HepG2 (cell line): ENCODE measurements around the gene CGB3. TPM values are rescaled to one million over a fixed set of nuclear protein-coding genes. Genes with fewer than 3 reads are reported as not detected.

Experiments used
- FOXK1 ChIP-seq: sonication (generic); formaldehyde crosslinking; IDR thresholded peaks from 2 replicates; pipeline ENCODE4 v1.4.0; 2020; ENCODE audit warnings: low read depth, missing genetic modification reagents, borderline replicate concordance
- HNRNPLL ChIP-seq: fragments of 200-400 bp; formaldehyde crosslinking; IDR thresholded peaks from 2 replicates; pipeline ENCODE4 v1.6.1; 2017; ENCODE audit warnings: mild to moderate bottlenecking, low read depth, low read length; ENCODE audit not compliant: poor library complexity, severe bottlenecking
- ZNF224 ChIP-seq: sonication (generic); formaldehyde crosslinking; IDR thresholded peaks from 2 replicates; pipeline ENCODE4 v1.5.0; 2020; ENCODE audit warnings: mild to moderate bottlenecking, missing genetic modification reagents
- ZSCAN22 ChIP-seq: sonication (generic); formaldehyde crosslinking; IDR thresholded peaks from 2 replicates; pipeline ENCODE4 v1.4.0; 2020; ENCODE audit warnings: mild to moderate bottlenecking, missing genetic modification reagents
- ZSCAN25 ChIP-seq: sonication (generic); formaldehyde crosslinking; IDR thresholded peaks from 2 replicates; pipeline ENCODE4 v1.8.0; 2022; ENCODE audit warnings: mild to moderate bottlenecking, missing genetic modification reagents
- polyA plus RNA-seq, 8 experiments: library from polyadenylated mRNA; depleted of rRNA in 3 of 8; stranded (reverse) in 7 of 8; unstranded in 1 of 8; fragments of >200 nt; fragmentation: Illumina TruSeq in 4 of 8; extraction: Trizol in 4 of 8; gene quantifications; 2 replicates each; pipeline versions ENCODE4 v1.2.1 to v1.2.3, GENCODE V29; 2011 to 2016; ENCODE audit warnings: low read depth in 4 of 8, missing spikeins in 1 of 8, mixed read lengths in 1 of 8; ENCODE audit not compliant: insufficient read depth in 1 of 8
- total RNA-seq, 5 experiments: library from RNA; depleted of rRNA; stranded (reverse); fragments of >200 nt; fragmentation: Illumina TruSeq; extraction: Trizol; gene quantifications; 2 replicates each; pipeline ENCODE4 v1.2.3, GENCODE V29; 2016; ENCODE audit warnings: low read depth in 1 of 5
- TF ChIP-seq, protein P1 (sequence below): sonication (generic); formaldehyde crosslinking; IDR thresholded peaks from 2 replicates; pipeline ENCODE4 v1.8.1; 2023; ENCODE audit warnings: missing genetic modification reagents, mild to moderate bottlenecking, borderline replicate concordance
- TF ChIP-seq, protein P2 (sequence below): sonication (generic); formaldehyde crosslinking; conservative IDR thresholded peaks from 2 replicates; pipeline ENCODE4 v1.8.0; 2022; ENCODE audit warnings: mild to moderate bottlenecking, moderate library complexity, missing genetic modification reagents
- TF ChIP-seq, protein P3 (sequence below): sonication (generic); formaldehyde crosslinking; IDR thresholded peaks from 2 replicates; pipeline ENCODE4 v1.4.0; 2020; ENCODE audit warnings: mild to moderate bottlenecking, missing genetic modification reagents
- TF ChIP-seq, protein P4 (sequence below): sonication (generic); formaldehyde crosslinking; IDR thresholded peaks from 2 replicates; pipeline ENCODE4 v1.4.0; 2020; ENCODE audit warnings: mild to moderate bottlenecking, missing genetic modification reagents
- TF ChIP-seq, protein P5 (sequence below): sonication (generic); formaldehyde crosslinking; IDR thresholded peaks from 2 replicates; pipeline ENCODE4 v1.5.0; 2020; ENCODE audit warnings: mild to moderate bottlenecking, missing genetic modification reagents, moderate library complexity

Gene CGB3
- total and polyA plus RNA-seq, 2 of the 13 experiments (the other 11 are each of a cell fraction or from before 2014, with no cell fraction given): not detected

DNA sequence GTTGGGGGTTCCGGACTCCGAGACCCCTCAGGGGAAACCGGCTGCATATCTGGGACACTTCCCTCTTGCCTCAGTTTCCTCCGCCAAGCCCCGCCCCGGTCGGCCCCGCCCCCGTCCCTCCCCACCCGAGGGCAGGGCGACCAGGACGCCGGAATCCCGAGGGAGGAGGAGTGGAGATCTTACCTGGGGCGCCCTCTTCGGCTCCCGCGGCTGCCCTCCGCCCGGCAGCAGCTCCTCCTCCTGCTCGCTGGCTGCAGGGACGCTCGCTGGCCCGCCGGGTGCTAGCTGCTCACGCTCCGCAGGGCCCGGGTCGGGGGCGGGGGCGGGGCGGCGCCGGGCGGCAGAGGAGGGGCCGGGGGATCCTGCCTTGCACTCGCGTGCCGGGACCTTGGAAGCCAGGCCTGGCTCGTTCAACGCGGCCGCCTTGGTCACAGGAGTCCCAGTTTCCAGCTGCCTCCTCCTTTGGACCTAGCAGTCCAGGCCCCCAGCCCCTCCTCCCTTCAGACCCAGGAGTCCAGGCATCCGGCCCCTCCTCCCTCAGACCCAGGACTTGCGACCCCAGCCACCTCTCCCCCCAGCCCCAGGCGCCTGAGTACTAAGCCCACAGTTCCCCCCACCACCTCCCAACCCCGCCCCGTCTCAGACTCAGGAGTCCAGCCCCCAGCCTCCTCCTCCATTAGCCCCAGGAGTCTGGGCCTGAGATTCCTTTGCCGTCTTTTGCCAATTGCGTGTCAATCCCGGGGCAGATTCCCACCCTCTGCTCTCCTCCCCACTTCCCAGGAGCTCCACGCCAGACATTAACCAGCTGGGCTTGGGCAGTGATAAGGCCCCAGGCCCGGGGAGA lies 40.9 kb upstream of the CGB3 start, which contains the start of gene NTF4 (continued):
- TF ChIP-seq, protein P1, sequence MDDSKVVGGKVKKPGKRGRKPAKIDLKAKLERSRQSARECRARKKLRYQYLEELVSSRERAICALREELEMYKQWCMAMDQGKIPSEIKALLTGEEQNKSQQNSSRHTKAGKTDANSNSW (CRISPR knock-in tag): no peak
- TF ChIP-seq FOXK1 (CRISPR knock-in tag) (no peak), ZSCAN25 (CRISPR knock-in tag) (no peak), ZNF224 (CRISPR knock-in tag) (no peak), HNRNPLL (peak; percentile 4), ZSCAN22 (0 out of 2 replicates have a peak, but pooled peaks have one; percentile 5)
- TF ChIP-seq, protein P2, sequence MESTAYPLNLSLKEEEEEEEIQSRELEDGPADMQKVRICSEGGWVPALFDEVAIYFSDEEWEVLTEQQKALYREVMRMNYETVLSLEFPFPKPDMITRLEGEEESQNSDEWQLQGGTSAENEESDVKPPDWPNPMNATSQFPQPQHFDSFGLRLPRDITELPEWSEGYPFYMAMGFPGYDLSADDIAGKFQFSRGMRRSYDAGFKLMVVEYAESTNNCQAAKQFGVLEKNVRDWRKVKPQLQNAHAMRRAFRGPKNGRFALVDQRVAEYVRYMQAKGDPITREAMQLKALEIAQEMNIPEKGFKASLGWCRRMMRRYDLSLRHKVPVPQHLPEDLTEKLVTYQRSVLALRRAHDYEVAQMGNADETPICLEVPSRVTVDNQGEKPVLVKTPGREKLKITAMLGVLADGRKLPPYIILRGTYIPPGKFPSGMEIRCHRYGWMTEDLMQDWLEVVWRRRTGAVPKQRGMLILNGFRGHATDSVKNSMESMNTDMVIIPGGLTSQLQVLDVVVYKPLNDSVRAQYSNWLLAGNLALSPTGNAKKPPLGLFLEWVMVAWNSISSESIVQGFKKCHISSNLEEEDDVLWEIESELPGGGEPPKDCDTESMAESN (CRISPR knock-in tag): 0 out of 2 replicates have a peak, but pooled peaks have one; percentile 19
- TF ChIP-seq, protein P3, sequence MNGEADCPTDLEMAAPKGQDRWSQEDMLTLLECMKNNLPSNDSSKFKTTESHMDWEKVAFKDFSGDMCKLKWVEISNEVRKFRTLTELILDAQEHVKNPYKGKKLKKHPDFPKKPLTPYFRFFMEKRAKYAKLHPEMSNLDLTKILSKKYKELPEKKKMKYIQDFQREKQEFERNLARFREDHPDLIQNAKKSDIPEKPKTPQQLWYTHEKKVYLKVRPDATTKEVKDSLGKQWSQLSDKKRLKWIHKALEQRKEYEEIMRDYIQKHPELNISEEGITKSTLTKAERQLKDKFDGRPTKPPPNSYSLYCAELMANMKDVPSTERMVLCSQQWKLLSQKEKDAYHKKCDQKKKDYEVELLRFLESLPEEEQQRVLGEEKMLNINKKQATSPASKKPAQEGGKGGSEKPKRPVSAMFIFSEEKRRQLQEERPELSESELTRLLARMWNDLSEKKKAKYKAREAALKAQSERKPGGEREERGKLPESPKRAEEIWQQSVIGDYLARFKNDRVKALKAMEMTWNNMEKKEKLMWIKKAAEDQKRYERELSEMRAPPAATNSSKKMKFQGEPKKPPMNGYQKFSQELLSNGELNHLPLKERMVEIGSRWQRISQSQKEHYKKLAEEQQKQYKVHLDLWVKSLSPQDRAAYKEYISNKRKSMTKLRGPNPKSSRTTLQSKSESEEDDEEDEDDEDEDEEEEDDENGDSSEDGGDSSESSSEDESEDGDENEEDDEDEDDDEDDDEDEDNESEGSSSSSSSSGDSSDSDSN (CRISPR knock-in tag): peak; percentile 51; the same call in 1 of the 2 replicates
- TF ChIP-seq, protein P4, sequence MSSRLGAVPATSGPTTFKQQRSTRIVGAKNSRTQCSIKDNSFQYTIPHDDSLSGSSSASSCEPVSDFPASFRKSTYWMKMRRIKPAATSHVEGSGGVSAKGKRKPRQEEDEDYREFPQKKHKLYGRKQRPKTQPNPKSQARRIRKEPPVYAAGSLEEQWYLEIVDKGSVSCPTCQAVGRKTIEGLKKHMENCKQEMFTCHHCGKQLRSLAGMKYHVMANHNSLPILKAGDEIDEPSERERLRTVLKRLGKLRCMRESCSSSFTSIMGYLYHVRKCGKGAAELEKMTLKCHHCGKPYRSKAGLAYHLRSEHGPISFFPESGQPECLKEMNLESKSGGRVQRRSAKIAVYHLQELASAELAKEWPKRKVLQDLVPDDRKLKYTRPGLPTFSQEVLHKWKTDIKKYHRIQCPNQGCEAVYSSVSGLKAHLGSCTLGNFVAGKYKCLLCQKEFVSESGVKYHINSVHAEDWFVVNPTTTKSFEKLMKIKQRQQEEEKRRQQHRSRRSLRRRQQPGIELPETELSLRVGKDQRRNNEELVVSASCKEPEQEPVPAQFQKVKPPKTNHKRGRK: no peak
- TF ChIP-seq, protein P5, sequence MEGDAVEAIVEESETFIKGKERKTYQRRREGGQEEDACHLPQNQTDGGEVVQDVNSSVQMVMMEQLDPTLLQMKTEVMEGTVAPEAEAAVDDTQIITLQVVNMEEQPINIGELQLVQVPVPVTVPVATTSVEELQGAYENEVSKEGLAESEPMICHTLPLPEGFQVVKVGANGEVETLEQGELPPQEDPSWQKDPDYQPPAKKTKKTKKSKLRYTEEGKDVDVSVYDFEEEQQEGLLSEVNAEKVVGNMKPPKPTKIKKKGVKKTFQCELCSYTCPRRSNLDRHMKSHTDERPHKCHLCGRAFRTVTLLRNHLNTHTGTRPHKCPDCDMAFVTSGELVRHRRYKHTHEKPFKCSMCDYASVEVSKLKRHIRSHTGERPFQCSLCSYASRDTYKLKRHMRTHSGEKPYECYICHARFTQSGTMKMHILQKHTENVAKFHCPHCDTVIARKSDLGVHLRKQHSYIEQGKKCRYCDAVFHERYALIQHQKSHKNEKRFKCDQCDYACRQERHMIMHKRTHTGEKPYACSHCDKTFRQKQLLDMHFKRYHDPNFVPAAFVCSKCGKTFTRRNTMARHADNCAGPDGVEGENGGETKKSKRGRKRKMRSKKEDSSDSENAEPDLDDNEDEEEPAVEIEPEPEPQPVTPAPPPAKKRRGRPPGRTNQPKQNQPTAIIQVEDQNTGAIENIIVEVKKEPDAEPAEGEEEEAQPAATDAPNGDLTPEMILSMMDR (CRISPR knock-in tag): peak; percentile 28; the same call in 1 of the 2 replicates
